ENCODE data around the gene GSG1L.

GSG1L gene

GRCh38 chr16:27800817-27801216 is 262.7 kb downstream of the GSG1L start:
- TF ChIP-seq, protein P1, sequence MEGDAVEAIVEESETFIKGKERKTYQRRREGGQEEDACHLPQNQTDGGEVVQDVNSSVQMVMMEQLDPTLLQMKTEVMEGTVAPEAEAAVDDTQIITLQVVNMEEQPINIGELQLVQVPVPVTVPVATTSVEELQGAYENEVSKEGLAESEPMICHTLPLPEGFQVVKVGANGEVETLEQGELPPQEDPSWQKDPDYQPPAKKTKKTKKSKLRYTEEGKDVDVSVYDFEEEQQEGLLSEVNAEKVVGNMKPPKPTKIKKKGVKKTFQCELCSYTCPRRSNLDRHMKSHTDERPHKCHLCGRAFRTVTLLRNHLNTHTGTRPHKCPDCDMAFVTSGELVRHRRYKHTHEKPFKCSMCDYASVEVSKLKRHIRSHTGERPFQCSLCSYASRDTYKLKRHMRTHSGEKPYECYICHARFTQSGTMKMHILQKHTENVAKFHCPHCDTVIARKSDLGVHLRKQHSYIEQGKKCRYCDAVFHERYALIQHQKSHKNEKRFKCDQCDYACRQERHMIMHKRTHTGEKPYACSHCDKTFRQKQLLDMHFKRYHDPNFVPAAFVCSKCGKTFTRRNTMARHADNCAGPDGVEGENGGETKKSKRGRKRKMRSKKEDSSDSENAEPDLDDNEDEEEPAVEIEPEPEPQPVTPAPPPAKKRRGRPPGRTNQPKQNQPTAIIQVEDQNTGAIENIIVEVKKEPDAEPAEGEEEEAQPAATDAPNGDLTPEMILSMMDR (IDR thresholded peaks at IDR 0.05; ENCODE audit: insufficient read depth, low read depth, low read length, missing control alignments), result no peak
- H3K4me3 ChIP-seq (ENCODE audit: low read depth, low read length), result no peak overlapping the region
- DNase-seq (ENCODE audit: low read depth), result no peak

GRCh38 chr16:27799896-27800295 is 263.6 kb downstream of the GSG1L start:
- TF ChIP-seq, protein P1 (IDR thresholded peaks at IDR 0.05; ENCODE audit: insufficient read depth, low read depth, low read length, missing control alignments), result no peak
- H3K4me3 ChIP-seq (ENCODE audit: low read depth, low read length), result no peak overlapping the region
- no peak for DNase-seq (ENCODE audit: low read depth)

- H3K4me3 ChIP-seq (ENCODE audit: low read depth, low read length), result no peak overlapping the region
- TF ChIP-seq, protein P1 (IDR thresholded peaks at IDR 0.05; ENCODE audit: insufficient read depth, low read depth, low read length, missing control alignments), result no peak
- no peak for DNase-seq (ENCODE audit: low read depth)
Measured at GRCh38 chr16:27798241-27798640, 265.3 kb downstream of the GSG1L start.

DNA sequence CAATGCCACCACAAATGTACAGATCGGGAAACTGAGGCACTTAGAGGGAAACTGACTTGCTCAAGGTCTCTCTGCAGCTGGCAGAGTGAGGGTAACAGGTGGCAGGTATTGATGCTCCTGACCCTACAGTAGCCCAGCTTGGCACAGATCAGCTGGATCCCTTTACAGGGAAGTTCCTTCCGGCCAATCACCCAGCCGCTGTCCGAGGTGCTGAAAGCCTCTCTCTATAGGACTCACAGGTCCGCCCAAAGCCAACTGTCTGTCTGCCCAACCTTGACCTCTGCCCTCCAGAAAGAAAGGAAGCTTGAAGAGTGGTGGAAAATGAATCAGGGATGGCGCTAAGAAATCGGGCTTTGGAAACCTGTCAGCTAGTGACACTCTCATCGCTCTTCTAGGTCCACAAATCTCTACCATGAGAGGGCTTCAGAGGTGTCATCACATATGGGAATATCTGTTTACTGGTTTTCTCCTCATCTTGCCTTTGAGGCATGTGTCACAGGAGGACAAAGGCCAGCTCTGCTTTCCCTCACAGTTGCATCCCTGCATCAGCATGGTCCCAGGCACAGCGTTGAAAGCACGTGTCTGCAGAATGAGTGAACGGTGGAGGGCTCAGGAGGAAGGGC is 267.4 kb downstream of the GSG1L start:
- no peak overlapping the region for H3K4me3 ChIP-seq (ENCODE audit: low read depth, low read length)
- TF ChIP-seq, protein P1 (IDR thresholded peaks at IDR 0.05; ENCODE audit: insufficient read depth, low read depth, low read length, missing control alignments), result no peak
- peak; percentile 41 for DNase-seq (ENCODE audit: low read depth)

DNA sequence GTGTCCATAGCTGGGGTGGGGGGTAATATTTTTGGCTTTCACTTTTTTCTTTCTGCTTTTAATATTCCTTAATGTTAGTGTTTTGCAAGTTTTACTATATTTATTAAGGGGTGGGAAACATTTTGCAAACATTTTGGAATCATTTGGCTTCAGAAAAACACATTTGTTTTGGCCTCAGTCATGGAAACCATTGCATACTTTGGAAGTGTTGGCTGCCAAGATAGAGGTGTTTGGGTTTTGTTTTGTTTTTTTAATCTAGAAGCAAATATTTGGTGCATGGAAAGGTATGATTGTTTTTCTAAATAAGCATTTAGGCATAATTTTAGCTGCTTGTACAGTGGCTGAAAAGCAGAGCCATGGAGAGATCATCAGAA is 270.3 kb downstream of the GSG1L start:
- H3K4me3 ChIP-seq (ENCODE audit: low read depth, low read length), result no peak overlapping the region
- DNase-seq (ENCODE audit: low read depth), result no peak

DNA sequence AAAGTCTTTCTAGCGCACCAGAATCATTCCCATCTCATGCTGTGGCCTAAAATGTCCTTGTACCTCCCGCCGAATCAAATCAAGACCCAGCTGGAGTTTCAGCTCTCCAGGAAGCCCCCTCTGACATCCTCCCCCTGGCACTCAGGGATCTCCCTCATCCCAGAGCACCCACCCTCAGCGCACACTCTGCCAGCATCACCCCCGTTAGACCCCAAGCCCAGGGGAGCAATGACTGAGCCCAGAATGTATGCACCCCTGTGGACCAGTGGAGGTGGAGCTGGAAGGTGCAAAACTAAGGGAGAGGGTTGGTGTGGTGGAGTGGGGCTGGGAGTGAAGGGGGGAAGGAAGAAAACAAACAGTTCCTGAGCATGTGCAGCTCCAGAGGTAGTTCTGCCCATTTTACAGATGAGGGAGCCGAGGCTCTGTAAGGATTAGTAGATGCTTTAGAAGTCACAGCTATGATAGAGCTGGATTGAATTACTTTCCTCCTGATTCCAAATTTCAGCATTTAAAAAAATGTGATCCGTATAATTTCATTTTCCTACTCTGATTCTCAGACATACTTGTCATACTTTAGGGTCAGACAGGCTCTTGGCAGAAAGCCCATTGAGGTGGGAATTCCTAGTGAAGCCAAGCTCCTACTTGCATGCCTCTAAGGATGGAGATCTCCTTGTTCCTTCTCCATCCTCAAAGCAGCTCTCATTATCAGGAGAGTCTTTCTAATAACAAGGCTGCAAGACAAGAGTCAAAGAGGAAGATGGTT is 270.8 kb downstream of the GSG1L start:
- DNase-seq (ENCODE audit: low read depth), result no peak
- TF ChIP-seq, protein P1 (IDR thresholded peaks at IDR 0.05; ENCODE audit: insufficient read depth, low read depth, low read length, missing control alignments), result no peak
- H3K4me3 ChIP-seq (ENCODE audit: low read depth, low read length), result no peak overlapping the region

More for the DNA sequence above, 270.3 kb downstream of the GSG1L start:
- TF ChIP-seq, protein P1 (IDR thresholded peaks at IDR 0.05; ENCODE audit: insufficient read depth, low read depth, low read length, missing control alignments), result no peak

Data from GM12865 (cell line).